ENCODE measurements around the gene PLXNA1. TPM values are rescaled to one million over a fixed set of nuclear protein-coding genes. Genes with fewer than 3 reads are reported as not detected.

The PLXNA1 gene
- total and polyA plus RNA-seq, 2 of the 8 experiments (the other 6 are each of a cell fraction or from before 2014, with no cell fraction given), result 47.5 to 54.9 TPM

GRCh38 chr3:126957776-126958637 is 24.9 kb upstream of the PLXNA1 start:
- Histone ChIP-seq H3K79me1 (ENCODE audit: low read depth, low read length) (no peaks in the 10 kb centered on the region), H3K56ac (replicated peaks; ENCODE audit: insufficient read length, low read depth, low read length) (no peak overlapping the region), H3K23me2 (ENCODE audit: low read depth, low read length) (no peaks in the 10 kb centered on the region), H3K27me3 (replicated peaks in 1 of 4; ENCODE audit: control insufficient read depth in 3 of 4, extremely low read depth in 1 of 4, insufficient read depth in 3 of 4, low read length in 3 of 4) (no peaks in the 10 kb centered on the region), H3K4me2 (ENCODE audit: insufficient read depth in 1 of 2, low read depth in 2 of 2, low read length in 2 of 2) (no peak overlapping the region), H2BK15ac (ENCODE audit: low read length) (no peak overlapping the region), H3K36me3 (ENCODE audit: control insufficient read depth in 2 of 4, insufficient read depth in 4 of 4, low read length in 3 of 4) (no peaks in the 10 kb centered on the region), H3K23ac (ENCODE audit: insufficient read length) (no peak overlapping the region), H2BK20ac (ENCODE audit: low read length) (no peak overlapping the region), H3K18ac (ENCODE audit: extremely low read depth, low read length) (no peak overlapping the region; the same call in 1 of the 2 replicates), H3K79me2 (ENCODE audit: control insufficient read depth in 1 of 2, insufficient read depth in 2 of 2, low read length in 2 of 2) (no peaks in the 10 kb centered on the region), H2AFZ (ENCODE audit: low read length) (no peak overlapping the region), H3K14ac (ENCODE audit: insufficient read length) (no peak overlapping the region), H4K91ac (replicated peaks; ENCODE audit: insufficient read length, low read length) (no peak overlapping the region), H3K27ac (ENCODE audit: low read depth, low read length) (no peak overlapping the region), H3K9me3 (ENCODE audit: insufficient read depth in 2 of 2, low read depth in 1 of 2, low read length in 1 of 2) (no peaks in the 10 kb centered on the region), H2BK12ac (ENCODE audit: low read depth, low read length) (no peak overlapping the region), H4K5ac (ENCODE audit: insufficient read length, low read depth, low read length) (no peak overlapping the region), H4K20me1 (replicated peaks in 1 of 2; ENCODE audit: control insufficient read depth in 1 of 2, insufficient read depth in 2 of 2, low read length in 2 of 2) (peaks cover 0 to 2% of the 10 kb centered on the region in 2 experiments), H4K8ac (ENCODE audit: extremely low read depth, insufficient read depth, low read length) (no peak overlapping the region; the same call in 1 of the 2 replicates), H2AK5ac (ENCODE audit: low read depth, low read length) (no peak overlapping the region), H3K4ac (replicated peaks; ENCODE audit: insufficient read length, low read depth, low read length) (no peak overlapping the region), H3K4me3 (ENCODE audit: extremely low read depth in 1 of 4, insufficient read depth in 2 of 4, low read depth in 3 of 4, low read length in 4 of 4) (no peak overlapping the region), H2BK120ac (replicated peaks; ENCODE audit: low read depth, low read length) (no peak overlapping the region), H3K9ac (replicated peaks in 1 of 4; ENCODE audit: extremely low read depth in 1 of 4, low read depth in 3 of 4, low read length in 3 of 4) (no peak overlapping the region), H2BK5ac (ENCODE audit: low read depth, low read length) (no peak overlapping the region), H3K4me1 (replicated peaks in 1 of 4; ENCODE audit: control insufficient read depth in 3 of 4, insufficient read depth in 4 of 4, low read length in 3 of 4) (peaks cover 0 to 8% (median 7%) of the 10 kb centered on the region in 4 experiments; a peak in 3 of 7 replicates)
- 94% methylated on average over 8 of the region's 14 CpGs; no CpG with 5 or more reads in 1 of the 2 experiments for WGBS, 2 experiments (ENCODE audit: extremely low coverage in 1 of 2, insufficient coverage in 1 of 2, insufficient read length in 1 of 2, insufficient replicate concordance in 2 of 2, low coverage in 1 of 2, low lambda C conversion rate in 2 of 2, missing lambda C conversion rate in 1 of 2)
- ChIA-PET POLR2A (ENCODE audit: partially characterized antibody) (no interaction called here), CTCF (ENCODE audit: partially characterized antibody) (interaction anchor here (0.7 to 1.3 kb wide), 4 partner anchors 9 to 203 kb away, joined by 3 to 6 read pairs (median 3); no protein-coding TSS in a partner anchor)
- FAIRE-seq (no peak), DNase-seq (ENCODE audit: low read depth in 1 of 2, low spot score in 2 of 2) (no peak)
- TF ChIP-seq SRF (IDR thresholded peaks at IDR 0.05; ENCODE audit: low read depth, low read length) (no peak), JUN (IDR thresholded peaks at IDR 0.05; ENCODE audit: low read depth, low read length) (no peak), TBP (IDR thresholded peaks at IDR 0.05; ENCODE audit: low read depth, low read length) (no peak), CBX5 (IDR thresholded peaks at IDR 0.05; ENCODE audit: low read depth, low read length) (no peak), KDM5A (IDR thresholded peaks at IDR 0.05; ENCODE audit: low read length) (no peak), ATF2 (IDR thresholded peaks at IDR 0.05; ENCODE audit: low read length) (no peak), SIRT6 (IDR thresholded peaks at IDR 0.05; ENCODE audit: low read length) (no peak), ATF3 (IDR thresholded peaks at IDR 0.05; ENCODE audit: insufficient read depth, low read depth, low read length) (no peak), SP2 (IDR thresholded peaks at IDR 0.05; ENCODE audit: low read length) (no peak), POLR2AphosphoS5 (IDR thresholded peaks at IDR 0.05; ENCODE audit: low read depth, low read length) (no peak)

Measured in H1 (cell line).